Fibroblast of skin of back (primary cell): Measurements from ENCODE around the gene PCDHGA5. TPM values are rescaled to one million over a fixed set of nuclear protein-coding genes. Genes with fewer than 3 reads are reported as not detected.
A peak's percentile ranks its signal among the peaks of the same experiment; 100 is the strongest.
"Not testable (repeated sequence)": the region's sequence is repeated elsewhere in the genome, so short reads cannot be mapped to it uniquely, and the experiment has no call there.

ENCODE experiments used
- DNase-seq: peaks from one replicate; pipeline ENCODE4 v3.0.0-alpha.2; 2013
- polyA plus RNA-seq, 2 experiments: library from polyadenylated mRNA; unstranded; fragments of 120-200 nt; gene quantifications; one replicate each; pipeline ENCODE4 v1.2.1, GENCODE V29; 2013; ENCODE audit not compliant: insufficient read length in 2 of 2

Gene PCDHGA5
- 1.7 TPM for polyA plus RNA-seq (2013, experiment 1 of 2; ENCODE audit: insufficient read length)
- polyA plus RNA-seq (2013, experiment 2 of 2; ENCODE audit: insufficient read length): 2.3 TPM

- peak; percentile 42 for DNase-seq
Observed at GRCh38 chr5:141363952-141364660, at the start of gene PCDHGA5. Gene PCDHGA5, plus strand, starts transcription at chr5:141364162. Its CDS starts 169 bp downstream, at chr5:141364331.

GRCh38 chr5:141316963-141317362 is 47.0 kb upstream of the PCDHGA5 start:
- not testable (repeated sequence) for DNase-seq

GRCh38 chr5:141319202-141319601 is 44.8 kb upstream of the PCDHGA5 start:
- no peak for DNase-seq

- no peak for DNase-seq
Observed at GRCh38 chr5:141319699-141320098, 44.3 kb upstream of the PCDHGA5 start.

- peak; percentile 91 for DNase-seq
Observed at GRCh38 chr5:141320225-141321169, 43.5 kb upstream of the PCDHGA5 start, which contains the start of gene TAF7. Gene TAF7, minus strand, starts transcription at chr5:141320784. Its CDS starts 740 bp downstream, at chr5:141320044.

GRCh38 chr5:141322261-141322660 is 41.7 kb upstream of the PCDHGA5 start:
- DNase-seq: no peak

- DNase-seq: peak; percentile 76
Observed at GRCh38 chr5:141326088-141326854, 37.7 kb upstream of the PCDHGA5 start.

- no peak for DNase-seq
Observed at GRCh38 chr5:141328231-141328630, 35.7 kb upstream of the PCDHGA5 start.

GRCh38 chr5:141330299-141331080 is 33.5 kb upstream of the PCDHGA5 start, which contains the start of gene PCDHGA1:
Gene PCDHGA1, plus strand, starts transcription at chr5:141330514.
- DNase-seq: peak; percentile 43

- not testable (repeated sequence) for DNase-seq
Observed at GRCh38 chr5:141332571-141332970, 31.4 kb upstream of the PCDHGA5 start.

GRCh38 chr5:141338538-141339306 is 25.2 kb upstream of the PCDHGA5 start, which contains the start of gene PCDHGA2:
Gene PCDHGA2, plus strand, starts transcription at chr5:141338760.
- DNase-seq: peak; percentile 62

GRCh38 chr5:141340781-141341354 is 23.1 kb upstream of the PCDHGA5 start:
- not testable (repeated sequence) for DNase-seq

GRCh38 chr5:141342773-141343172 is 21.2 kb upstream of the PCDHGA5 start:
- no peak for DNase-seq

GRCh38 chr5:141343242-141343952 is 20.6 kb upstream of the PCDHGA5 start, which contains the start of gene PCDHGA3:
Gene PCDHGA3, plus strand, starts transcription at chr5:141343829. Its CDS starts 205 bp downstream, at chr5:141344034.
- peak; percentile 54 for DNase-seq

GRCh38 chr5:141343953-141344463 is 20.0 kb upstream of the PCDHGA5 start:
- DNase-seq: no peak

- DNase-seq: no peak
Observed at GRCh38 chr5:141345327-141345726, 18.6 kb upstream of the PCDHGA5 start.

GRCh38 chr5:141346017-141346416 is 17.9 kb upstream of the PCDHGA5 start:
- not testable (repeated sequence) for DNase-seq

- DNase-seq: peak; percentile 69
Observed at GRCh38 chr5:141349917-141350619, 13.9 kb upstream of the PCDHGA5 start, which contains the start of gene PCDHGB1. Gene PCDHGB1, plus strand, starts transcription at chr5:141350099. Its CDS starts 162 bp downstream, at chr5:141350261.
